Left ventricle myocardium inferior (tissue), 1 donor: ENCODE measurements around the gene GALM. TPM values are rescaled to one million over a fixed set of nuclear protein-coding genes. Genes with fewer than 3 reads are reported as not detected.
"Not testable (repeated sequence)": the region's sequence is repeated elsewhere in the genome, so short reads cannot be mapped to it uniquely, and the experiment has no call there.

ENCODE experiments used
- DNase-seq: peaks from one replicate; pipeline ENCODE4 v3.0.0-alpha.2; 2020
- H3K27ac ChIP-seq: fragments of 200-600 bp; replicated peaks from 2 replicates; pipeline ENCODE4 v1.8.0; 2021
- H3K27me3 ChIP-seq: fragments of 200-600 bp; 2 replicates; pipeline ENCODE4 v1.8.0; 2021; ENCODE audit warnings: low read depth
- H3K36me3 ChIP-seq: fragments of 200-600 bp; 2 replicates; pipeline ENCODE4 v1.8.0; 2021
- H3K4me1 ChIP-seq: fragments of 200-600 bp; 2 replicates; pipeline ENCODE4 v1.8.0; 2021
- H3K4me3 ChIP-seq: fragments of 200-600 bp; 2 replicates; pipeline ENCODE4 v1.8.0; 2021; ENCODE audit warnings: mild to moderate bottlenecking, moderate library complexity
- H3K9me3 ChIP-seq: fragments of 200-600 bp; replicated peaks from 2 replicates; pipeline ENCODE4 v1.8.0; 2021
- CTCF ChIP-seq: fragments of 200-600 bp; IDR thresholded peaks from 2 replicates; pipeline ENCODE4 v1.8.0; 2021; ENCODE audit warnings: antibody characterized with exemption, mild to moderate bottlenecking, borderline replicate concordance
- intact Hi-C: fragments of 100-400 bp; cut with micrococcal nuclease; formaldehyde crosslinking; loops from one replicate; pipeline ENCODE4 v1.11.0; 2022
- total RNA-seq: library from RNA; stranded (reverse); fragmentation: NEBNext Ultra II Directional; extraction: Animal tissue kit (Norgen Biotek cat#: 25700); gene quantifications from one replicate; pipeline ENCODE4 v1.2.1, GENCODE V29; 2021
- donor health status: DM: no; HTN: yes; CAD: no; lungs with severe emphysema.

Gene GALM
- total RNA-seq, 1 donor from 2014 or later: 14.4 TPM

- H3K4me1 ChIP-seq: no peaks in the 10 kb centered on the region
- TF ChIP-seq CTCF: no peak
- no peaks in the 10 kb centered on the region for H3K27me3 ChIP-seq
- no peak for DNase-seq
- no peaks in the 10 kb centered on the region for H3K9me3 ChIP-seq
- no peak overlapping the region for H3K27ac ChIP-seq
- H3K36me3 ChIP-seq: no peaks in the 10 kb centered on the region
- intact Hi-C loops: no loop called here
- no peak overlapping the region for H3K4me3 ChIP-seq
Observed at GRCh38 chr2:38702413-38702812, 36.5 kb downstream of the GALM start.

- H3K27ac ChIP-seq, H3K27me3 ChIP-seq, H3K36me3 ChIP-seq, H3K4me3 ChIP-seq, H3K9me3 ChIP-seq, DNase-seq, intact Hi-C loops, H3K4me1 ChIP-seq: not testable (repeated sequence)
Observed at GRCh38 chr2:38703336-38703735, 37.4 kb downstream of the GALM start.

- H3K36me3 ChIP-seq: no peaks in the 10 kb centered on the region
- no peaks in the 10 kb centered on the region for H3K27me3 ChIP-seq
- no peaks in the 10 kb centered on the region for H3K4me1 ChIP-seq
- H3K4me3 ChIP-seq: no peak overlapping the region
- H3K9me3 ChIP-seq: no peaks in the 10 kb centered on the region
- intact Hi-C loops: no loop called here
- TF ChIP-seq CTCF: no peak
- no peak for DNase-seq
- no peak overlapping the region for H3K27ac ChIP-seq
Observed at GRCh38 chr2:38704664-38705063, 38.8 kb downstream of the GALM start.

- Histone ChIP-seq H3K4me1 (no peaks in the 10 kb centered on the region), H3K36me3 (peaks cover 5% of the 10 kb centered on the region), H3K4me3 (no peak overlapping the region), H3K27ac (no peak overlapping the region), H3K27me3 (no peaks in the 10 kb centered on the region), H3K9me3 (no peaks in the 10 kb centered on the region)
- intact Hi-C loops: no loop called here
- DNase-seq: no peak
- no peak for TF ChIP-seq CTCF
Observed at GRCh38 chr2:38706846-38707345, 41.0 kb downstream of the GALM start.

GRCh38 chr2:38708491-38708890, 42.6 kb downstream of the GALM start:
- H3K9me3 ChIP-seq, H3K4me1 ChIP-seq, H3K36me3 ChIP-seq, H3K4me3 ChIP-seq, DNase-seq, H3K27ac ChIP-seq, H3K27me3 ChIP-seq, intact Hi-C loops: not testable (repeated sequence)

GRCh38 chr2:38708900-38709566, 43.1 kb downstream of the GALM start:
- Histone ChIP-seq H3K4me3 (no peak overlapping the region), H3K36me3 (peaks cover 5% of the 10 kb centered on the region), H3K9me3 (no peaks in the 10 kb centered on the region), H3K27me3 (no peaks in the 10 kb centered on the region), H3K27ac (no peak overlapping the region), H3K4me1 (no peaks in the 10 kb centered on the region)
- TF ChIP-seq CTCF: no peak
- no peak for DNase-seq
- intact Hi-C loops: no loop called here
